ENCODE measurements around the gene PPP1R27. TPM values are rescaled to one million over a fixed set of nuclear protein-coding genes. Genes with fewer than 3 reads are reported as not detected.

The PPP1R27 gene
- total RNA-seq, 2 donors from 2014 or later = 1.6 TPM; not detected in 1

DNA sequence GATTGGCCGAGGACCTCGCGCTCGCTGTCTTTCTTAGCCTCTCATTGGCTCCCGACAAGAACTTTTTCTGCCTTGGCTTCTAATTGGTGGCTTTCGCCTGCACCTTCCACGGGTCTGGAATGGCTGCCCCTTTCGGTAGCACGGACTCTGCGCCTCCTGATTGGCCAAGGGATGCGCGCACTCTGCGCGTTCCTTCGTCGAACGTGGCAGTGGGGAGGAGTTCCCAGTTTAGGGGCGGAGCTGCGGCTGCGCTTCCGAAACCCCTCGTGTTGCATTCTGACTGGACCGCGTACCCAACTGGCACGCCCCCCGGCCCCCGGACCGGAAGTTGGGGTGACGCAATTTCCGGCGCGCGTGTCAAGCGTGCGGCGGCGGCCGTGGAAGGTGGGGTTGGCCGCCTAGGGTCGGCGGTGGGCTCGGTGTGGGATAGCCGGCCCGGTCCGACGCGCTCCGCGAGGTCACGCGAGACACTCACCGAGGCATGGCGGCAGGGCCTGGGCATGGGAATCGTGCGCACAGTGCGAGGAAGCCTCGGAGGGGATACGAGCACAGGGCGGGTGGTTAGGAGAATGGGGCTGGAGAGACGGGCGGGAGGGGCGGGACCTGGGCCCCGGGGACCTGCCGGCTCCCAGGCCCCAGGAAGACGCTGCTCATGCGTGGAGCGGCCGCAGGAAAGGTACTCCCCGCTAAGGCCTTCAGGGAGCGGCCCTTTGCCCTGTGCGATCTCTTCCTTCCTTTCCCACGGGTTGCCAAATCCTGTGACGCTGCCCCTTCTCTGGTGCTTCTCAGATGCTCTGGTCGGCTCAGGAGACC is 26.1 kb upstream of the PPP1R27 start:
- H3K9me3 ChIP-seq = no peaks in the 10 kb centered on the region
- peak; percentile 100 for DNase-seq (ENCODE audit: low spot score)
- H3K27ac ChIP-seq = peak overlapping the region; percentile 91
- intact Hi-C loops (cut with DNase I) = loop anchor here (1.0 kb wide), 1 partner anchor 10 kb away; the partner anchor contains the start of gene ARHGDIA
- H3K4me1 ChIP-seq (replicated peaks) = peaks cover 16% of the 10 kb centered on the region
- H3K4me3 ChIP-seq = peak overlapping the region; percentile 62 to 76
- no peaks in the 10 kb centered on the region for H3K27me3 ChIP-seq (replicated peaks; ENCODE audit: insufficient read depth)
- H3K36me3 ChIP-seq = no peaks in the 10 kb centered on the region
- under 1% methylated on average over 74 of the region's 74 CpGs for WGBS
- peak; percentile 96 for TF ChIP-seq POLR2A (IDR thresholded peaks at IDR 0.05)
- TF ChIP-seq POLR2AphosphoS5 (IDR thresholded peaks at IDR 0.05) = peak; percentile 99
- TF ChIP-seq, protein P1, sequence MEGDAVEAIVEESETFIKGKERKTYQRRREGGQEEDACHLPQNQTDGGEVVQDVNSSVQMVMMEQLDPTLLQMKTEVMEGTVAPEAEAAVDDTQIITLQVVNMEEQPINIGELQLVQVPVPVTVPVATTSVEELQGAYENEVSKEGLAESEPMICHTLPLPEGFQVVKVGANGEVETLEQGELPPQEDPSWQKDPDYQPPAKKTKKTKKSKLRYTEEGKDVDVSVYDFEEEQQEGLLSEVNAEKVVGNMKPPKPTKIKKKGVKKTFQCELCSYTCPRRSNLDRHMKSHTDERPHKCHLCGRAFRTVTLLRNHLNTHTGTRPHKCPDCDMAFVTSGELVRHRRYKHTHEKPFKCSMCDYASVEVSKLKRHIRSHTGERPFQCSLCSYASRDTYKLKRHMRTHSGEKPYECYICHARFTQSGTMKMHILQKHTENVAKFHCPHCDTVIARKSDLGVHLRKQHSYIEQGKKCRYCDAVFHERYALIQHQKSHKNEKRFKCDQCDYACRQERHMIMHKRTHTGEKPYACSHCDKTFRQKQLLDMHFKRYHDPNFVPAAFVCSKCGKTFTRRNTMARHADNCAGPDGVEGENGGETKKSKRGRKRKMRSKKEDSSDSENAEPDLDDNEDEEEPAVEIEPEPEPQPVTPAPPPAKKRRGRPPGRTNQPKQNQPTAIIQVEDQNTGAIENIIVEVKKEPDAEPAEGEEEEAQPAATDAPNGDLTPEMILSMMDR (IDR thresholded peaks at IDR 0.05) = peak in 2 of 4 experiments; percentile 22 to 54

DNA sequence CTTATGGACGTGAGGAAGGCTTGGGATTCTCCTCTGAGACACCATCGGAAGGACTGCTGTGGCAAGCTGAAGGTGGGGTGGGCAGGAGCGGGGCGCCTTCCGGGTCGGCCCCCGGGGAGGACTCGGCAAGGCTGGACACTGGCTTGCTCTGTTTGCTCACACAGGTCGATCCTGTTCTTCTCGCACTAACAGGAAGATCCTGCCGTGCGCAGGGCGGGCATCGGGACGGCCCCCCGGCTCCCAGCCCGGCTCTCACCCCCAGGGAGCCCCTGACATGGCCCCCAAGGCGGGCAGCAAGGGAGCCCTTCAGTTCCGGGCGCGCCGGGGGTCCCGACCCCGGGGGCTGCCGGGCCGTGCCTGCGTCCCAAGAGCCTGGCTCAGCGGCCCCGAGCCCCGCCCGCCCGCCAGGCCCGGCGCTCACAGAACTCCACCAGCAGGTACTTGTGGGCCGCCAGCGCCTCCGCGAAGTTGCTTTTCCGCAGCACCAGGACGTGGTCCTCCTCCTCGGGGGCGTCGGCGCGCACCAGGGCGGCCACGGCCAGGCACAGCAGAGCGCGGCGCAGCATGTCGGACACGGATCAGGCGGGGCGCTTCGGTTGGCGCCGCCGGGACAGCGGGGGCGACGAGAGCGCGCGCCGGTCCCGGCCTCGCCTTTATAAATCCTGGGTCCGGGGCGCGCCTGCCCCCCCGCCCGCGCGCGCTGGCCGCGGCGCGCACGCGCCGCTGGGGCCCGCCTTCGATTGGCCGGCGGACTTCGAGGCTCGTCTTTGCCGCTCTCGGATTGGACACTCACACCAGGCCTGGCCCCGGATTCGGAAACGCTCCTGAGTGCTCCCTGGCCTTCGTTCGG is 25.3 kb upstream of the PPP1R27 start, which contains the start of gene P4HB:
TSS of gene P4HB (minus strand) at position 630 of the 850 bp plus-strand sequence. CDS start at position 566, 64 bp downstream.
- H3K4me1 ChIP-seq (replicated peaks) = peaks cover 16% of the 10 kb centered on the region
- intact Hi-C loops (cut with DNase I) = no loop called here
- no peaks in the 10 kb centered on the region for H3K27me3 ChIP-seq (replicated peaks; ENCODE audit: insufficient read depth)
- TF ChIP-seq, protein P1 (IDR thresholded peaks at IDR 0.05) = no peak
- peak; percentile 60 for TF ChIP-seq POLR2A (IDR thresholded peaks at IDR 0.05)
- peak within 1 kb of the TSS; percentile 99 for H3K4me3 ChIP-seq
- DNase-seq (ENCODE audit: low spot score) = no peak
- no peaks in the 10 kb centered on the region for H3K36me3 ChIP-seq
- WGBS = under 1% methylated on average over 66 of the region's 95 CpGs
- H3K9me3 ChIP-seq = no peaks in the 10 kb centered on the region
- peak within 1 kb of the TSS; percentile 92 for H3K27ac ChIP-seq

DNA sequence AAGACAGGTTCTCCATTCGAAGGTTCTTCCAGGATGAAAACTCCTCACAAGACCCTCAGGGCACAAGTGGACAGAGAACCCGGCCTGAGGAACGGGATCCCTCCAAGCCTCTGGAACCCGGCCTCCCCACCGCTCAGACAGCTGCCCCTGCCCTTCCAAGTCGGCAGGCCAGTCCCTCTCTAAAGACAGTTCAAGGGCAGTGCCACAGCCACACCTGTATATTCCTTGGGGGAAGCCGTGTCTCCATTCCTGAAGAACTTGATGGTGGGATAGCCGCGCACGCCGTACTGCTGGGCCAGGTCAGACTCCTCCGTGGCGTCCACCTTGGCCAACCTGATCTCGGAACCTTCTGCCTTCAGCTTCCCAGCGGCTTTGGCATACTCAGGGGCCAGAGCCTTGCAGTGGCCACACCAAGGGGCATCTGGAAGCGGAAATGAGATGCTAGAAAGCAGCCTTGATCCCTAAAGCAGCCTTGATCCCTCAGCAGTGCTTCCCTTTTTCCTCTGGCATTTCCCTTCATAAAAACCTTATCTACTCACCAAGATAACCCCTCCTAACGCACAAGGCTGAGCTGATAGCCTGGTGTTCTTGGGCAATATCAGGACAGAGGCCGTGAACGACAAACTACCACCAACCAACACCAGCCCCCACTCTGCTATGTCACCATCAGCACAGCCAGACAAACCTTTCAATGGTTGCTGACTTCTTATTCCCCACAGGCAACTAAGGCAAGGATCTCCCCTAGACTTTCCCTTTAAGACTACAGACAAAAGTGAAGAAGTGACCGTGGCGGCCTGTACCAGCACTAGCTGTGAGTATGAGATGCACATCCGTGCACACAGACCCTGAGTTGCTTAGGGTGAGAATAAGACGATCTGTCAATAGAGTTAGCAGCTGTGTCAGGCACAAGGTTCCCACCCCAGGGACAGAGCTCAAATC is 24.4 kb upstream of the PPP1R27 start:
- TF ChIP-seq POLR2AphosphoS5 (IDR thresholded peaks at IDR 0.05) (no peak), POLR2A (IDR thresholded peaks at IDR 0.05) (no peak)
- TF ChIP-seq, protein P1 (IDR thresholded peaks at IDR 0.05) = no peak
- Histone ChIP-seq H3K36me3 (no peaks in the 10 kb centered on the region), H3K27ac (peak overlapping the region; percentile 92), H3K27me3 (replicated peaks; ENCODE audit: insufficient read depth) (no peaks in the 10 kb centered on the region), H3K9me3 (no peaks in the 10 kb centered on the region), H3K4me1 (replicated peaks) (peaks cover 16% of the 10 kb centered on the region), H3K4me3 (peak overlapping the region; percentile 99)
- 53% methylated on average over 23 of the region's 23 CpGs for WGBS
- no peak for DNase-seq (ENCODE audit: low spot score)
- intact Hi-C loops (cut with DNase I) = no loop called here

DNA sequence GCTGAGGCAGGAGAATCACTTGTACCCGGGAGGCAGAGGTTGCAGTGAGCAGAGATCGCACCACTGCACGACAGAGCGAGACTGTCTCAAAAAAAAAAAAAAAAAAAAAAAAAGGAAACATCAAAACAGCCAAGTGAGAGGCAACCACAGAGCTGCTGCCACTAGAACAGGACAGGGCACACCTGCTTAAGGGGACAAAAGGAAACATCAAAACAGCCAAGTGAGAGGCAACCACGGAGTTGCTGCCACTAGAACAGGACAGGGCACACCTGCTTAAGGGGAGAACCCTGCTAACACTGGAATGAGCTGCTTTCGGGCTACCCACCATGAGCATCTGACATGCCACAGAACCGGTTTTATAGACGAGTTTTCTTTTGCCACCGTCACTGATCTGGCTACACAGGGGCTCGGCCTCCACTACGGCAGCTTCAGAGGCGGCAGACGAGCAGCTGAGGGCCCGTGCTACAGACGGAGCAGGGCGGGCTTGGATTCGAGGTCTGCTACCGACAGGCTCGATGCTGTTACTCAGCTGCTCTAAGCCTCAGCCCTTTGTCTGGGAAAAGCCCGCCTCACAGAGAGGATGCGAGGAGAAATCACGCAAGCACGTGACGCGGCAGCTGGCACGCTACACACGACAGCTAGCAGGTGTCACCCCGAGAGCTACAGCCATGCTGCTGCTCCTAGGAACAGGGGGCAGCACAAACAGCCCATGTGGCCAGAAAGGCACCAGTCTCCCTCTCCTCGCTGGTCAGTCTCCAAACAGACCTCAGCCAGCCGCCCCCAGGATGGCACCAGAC is 23.5 kb upstream of the PPP1R27 start:
- H3K27ac ChIP-seq = peak overlapping the region in 1 of 2 donors; percentile 92

More for the DNA sequence above, 23.5 kb upstream of the PPP1R27 start:
- Histone ChIP-seq H3K27me3 (replicated peaks; ENCODE audit: insufficient read depth) (no peaks in the 10 kb centered on the region), H3K4me3 (peak overlapping the region in 1 of 2 donors; percentile 99), H3K4me1 (replicated peaks) (peaks cover 16% of the 10 kb centered on the region), H3K36me3 (peaks cover 0 to 6% of the 10 kb centered on the region in 2 donors), H3K9me3 (no peaks in the 10 kb centered on the region)
- WGBS = 72% methylated on average over 25 of the region's 30 CpGs
- intact Hi-C loops (cut with DNase I) = no loop called here
- DNase-seq (ENCODE audit: low spot score) = no peak
- TF ChIP-seq, protein P1 (IDR thresholded peaks at IDR 0.05) = no peak
- TF ChIP-seq POLR2AphosphoS5 (IDR thresholded peaks at IDR 0.05) = no peak
- no peak for TF ChIP-seq POLR2A (IDR thresholded peaks at IDR 0.05)
